ENCODE measurements around the gene VWC2.

VWC2 gene

GRCh38 chr7:49771427-49772176, 1.8 kb upstream of the VWC2 start:
- H3K4me3 ChIP-seq (ENCODE audit: low read depth, low read length), result no peak overlapping the region
- H3K36me3 ChIP-seq (ENCODE audit: control insufficient read depth, insufficient read depth, low read length), result no peaks in the 10 kb centered on the region
- H3K4me1 ChIP-seq (ENCODE audit: control insufficient read depth, insufficient read depth, low read length), result peaks cover 6% of the 10 kb centered on the region; the same call in 1 of the 2 replicates
- H3K27ac ChIP-seq (ENCODE audit: low read depth, low read length), result no peak overlapping the region
- no peak overlapping the region for H3K9ac ChIP-seq (ENCODE audit: low read depth, low read length)
- H3K9me3 ChIP-seq (ENCODE audit: control insufficient read depth, insufficient read depth, low read length), result no peaks in the 10 kb centered on the region
- H3K27me3 ChIP-seq (ENCODE audit: control insufficient read depth, insufficient read depth, low read length), result peaks cover 80% of the 10 kb centered on the region

GRCh38 chr7:49772916-49773217, 571 bp upstream of the VWC2 start:
- H3K9ac ChIP-seq (ENCODE audit: low read depth, low read length), result no peak overlapping the region
- H3K4me1 ChIP-seq (ENCODE audit: control insufficient read depth, insufficient read depth, low read length), result peaks cover 6% of the 10 kb centered on the region; the same call in 1 of the 2 replicates
- H3K27ac ChIP-seq (ENCODE audit: low read depth, low read length), result no peak overlapping the region
- no peaks in the 10 kb centered on the region for H3K9me3 ChIP-seq (ENCODE audit: control insufficient read depth, insufficient read depth, low read length)
- no peaks in the 10 kb centered on the region for H3K36me3 ChIP-seq (ENCODE audit: control insufficient read depth, insufficient read depth, low read length)
- H3K27me3 ChIP-seq (ENCODE audit: control insufficient read depth, insufficient read depth, low read length), result peaks cover 86% of the 10 kb centered on the region
- H3K4me3 ChIP-seq (ENCODE audit: low read depth, low read length), result peak overlapping the region; percentile 57

GRCh38 chr7:49773936-49774458, 559 bp downstream of the VWC2 start:
- Histone ChIP-seq H3K27ac (ENCODE audit: low read depth, low read length) (no peak overlapping the region), H3K27me3 (ENCODE audit: control insufficient read depth, insufficient read depth, low read length) (peaks cover 79% of the 10 kb centered on the region), H3K9ac (ENCODE audit: low read depth, low read length) (no peak overlapping the region), H3K9me3 (ENCODE audit: control insufficient read depth, insufficient read depth, low read length) (no peaks in the 10 kb centered on the region), H3K36me3 (ENCODE audit: control insufficient read depth, insufficient read depth, low read length) (no peaks in the 10 kb centered on the region), H3K4me3 (ENCODE audit: low read depth, low read length) (peak overlapping the region; percentile 57), H3K4me1 (ENCODE audit: control insufficient read depth, insufficient read depth, low read length) (peaks cover 6% of the 10 kb centered on the region; the same call in 1 of the 2 replicates)

GRCh38 chr7:49774459-49775064, 1.1 kb downstream of the VWC2 start:
- Histone ChIP-seq H3K9ac (ENCODE audit: low read depth, low read length) (no peak overlapping the region), H3K27me3 (ENCODE audit: control insufficient read depth, insufficient read depth, low read length) (peaks cover 81% of the 10 kb centered on the region), H3K36me3 (ENCODE audit: control insufficient read depth, insufficient read depth, low read length) (no peaks in the 10 kb centered on the region), H3K4me3 (ENCODE audit: low read depth, low read length) (peak overlapping the region; percentile 57), H3K9me3 (ENCODE audit: control insufficient read depth, insufficient read depth, low read length) (no peaks in the 10 kb centered on the region), H3K4me1 (ENCODE audit: control insufficient read depth, insufficient read depth, low read length) (peaks cover 6% of the 10 kb centered on the region; the same call in 1 of the 2 replicates), H3K27ac (ENCODE audit: low read depth, low read length) (no peak overlapping the region)

- Histone ChIP-seq H3K9ac (ENCODE audit: low read depth, low read length) (no peak overlapping the region), H3K4me1 (ENCODE audit: control insufficient read depth, insufficient read depth, low read length) (peaks cover 6% of the 10 kb centered on the region; the same call in 1 of the 2 replicates), H3K36me3 (ENCODE audit: control insufficient read depth, insufficient read depth, low read length) (no peaks in the 10 kb centered on the region), H3K4me3 (ENCODE audit: low read depth, low read length) (peak overlapping the region; percentile 63), H3K9me3 (ENCODE audit: control insufficient read depth, insufficient read depth, low read length) (no peaks in the 10 kb centered on the region), H3K27ac (ENCODE audit: low read depth, low read length) (no peak overlapping the region), H3K27me3 (ENCODE audit: control insufficient read depth, insufficient read depth, low read length) (peaks cover 75% of the 10 kb centered on the region)
Observed at GRCh38 chr7:49775065-49775948, 1.9 kb downstream of the VWC2 start.

- Histone ChIP-seq H3K27ac (ENCODE audit: low read depth, low read length) (no peak overlapping the region), H3K9me3 (ENCODE audit: control insufficient read depth, insufficient read depth, low read length) (no peaks in the 10 kb centered on the region), H3K4me3 (ENCODE audit: low read depth, low read length) (peak overlapping the region; percentile 63), H3K9ac (ENCODE audit: low read depth, low read length) (no peak overlapping the region), H3K4me1 (ENCODE audit: control insufficient read depth, insufficient read depth, low read length) (peaks cover 6% of the 10 kb centered on the region; the same call in 1 of the 2 replicates), H3K27me3 (ENCODE audit: control insufficient read depth, insufficient read depth, low read length) (peaks cover 69% of the 10 kb centered on the region), H3K36me3 (ENCODE audit: control insufficient read depth, insufficient read depth, low read length) (no peaks in the 10 kb centered on the region)
Observed at GRCh38 chr7:49775949-49776443, 2.6 kb downstream of the VWC2 start.

- Histone ChIP-seq H3K4me1 (ENCODE audit: control insufficient read depth, insufficient read depth, low read length) (peaks cover 6% of the 10 kb centered on the region; the same call in 1 of the 2 replicates), H3K27me3 (ENCODE audit: control insufficient read depth, insufficient read depth, low read length) (peaks cover 59% of the 10 kb centered on the region), H3K9ac (ENCODE audit: low read depth, low read length) (no peak overlapping the region), H3K27ac (ENCODE audit: low read depth, low read length) (no peak overlapping the region), H3K9me3 (ENCODE audit: control insufficient read depth, insufficient read depth, low read length) (no peaks in the 10 kb centered on the region), H3K4me3 (ENCODE audit: low read depth, low read length) (no peak overlapping the region), H3K36me3 (ENCODE audit: control insufficient read depth, insufficient read depth, low read length) (no peaks in the 10 kb centered on the region)
Observed at GRCh38 chr7:49776994-49777393, 3.6 kb downstream of the VWC2 start.

GRCh38 chr7:49778731-49779270, 5.4 kb downstream of the VWC2 start:
- no peaks in the 10 kb centered on the region for H3K9me3 ChIP-seq (ENCODE audit: control insufficient read depth, insufficient read depth, low read length)
- H3K36me3 ChIP-seq (ENCODE audit: control insufficient read depth, insufficient read depth, low read length), result no peaks in the 10 kb centered on the region
- no peak overlapping the region for H3K27ac ChIP-seq (ENCODE audit: low read depth, low read length)
- no peaks in the 10 kb centered on the region for H3K4me1 ChIP-seq (ENCODE audit: control insufficient read depth, insufficient read depth, low read length)
- no peak overlapping the region for H3K9ac ChIP-seq (ENCODE audit: low read depth, low read length)
- no peak overlapping the region for H3K4me3 ChIP-seq (ENCODE audit: low read depth, low read length)
- H3K27me3 ChIP-seq (ENCODE audit: control insufficient read depth, insufficient read depth, low read length), result peaks cover 41% of the 10 kb centered on the region

- Histone ChIP-seq H3K27me3 (ENCODE audit: control insufficient read depth, insufficient read depth, low read length) (peaks cover 20% of the 10 kb centered on the region), H3K27ac (ENCODE audit: low read depth, low read length) (no peak overlapping the region), H3K9ac (ENCODE audit: low read depth, low read length) (no peak overlapping the region), H3K4me1 (ENCODE audit: control insufficient read depth, insufficient read depth, low read length) (no peaks in the 10 kb centered on the region), H3K4me3 (ENCODE audit: low read depth, low read length) (no peak overlapping the region), H3K36me3 (ENCODE audit: control insufficient read depth, insufficient read depth, low read length) (no peaks in the 10 kb centered on the region), H3K9me3 (ENCODE audit: control insufficient read depth, insufficient read depth, low read length) (no peaks in the 10 kb centered on the region)
Observed at GRCh38 chr7:49780953-49781352, 7.5 kb downstream of the VWC2 start.

GRCh38 chr7:49781996-49782395, 8.6 kb downstream of the VWC2 start:
- H3K36me3 ChIP-seq (ENCODE audit: control insufficient read depth, insufficient read depth, low read length), result no peaks in the 10 kb centered on the region
- no peak overlapping the region for H3K9ac ChIP-seq (ENCODE audit: low read depth, low read length)
- no peak overlapping the region for H3K27ac ChIP-seq (ENCODE audit: low read depth, low read length)
- H3K27me3 ChIP-seq (ENCODE audit: control insufficient read depth, insufficient read depth, low read length), result peaks cover 9% of the 10 kb centered on the region
- H3K4me1 ChIP-seq (ENCODE audit: control insufficient read depth, insufficient read depth, low read length), result no peaks in the 10 kb centered on the region
- no peaks in the 10 kb centered on the region for H3K9me3 ChIP-seq (ENCODE audit: control insufficient read depth, insufficient read depth, low read length)
- H3K4me3 ChIP-seq (ENCODE audit: low read depth, low read length), result no peak overlapping the region

Measured in HUES48 (cell line).